Measurements from ENCODE around the gene TMEM167A. TPM values are rescaled to one million over a fixed set of nuclear protein-coding genes. Genes with fewer than 3 reads are reported as not detected.

Gene TMEM167A
- total and polyA plus RNA-seq, 2 experiments from 2014 or later = 179 to 267 TPM

- Histone ChIP-seq H3K9me2 (ENCODE audit: insufficient read depth) (no peaks in the 10 kb centered on the region), H3K4me3 (no peak overlapping the region), H2AFZ (no peak overlapping the region), H3K27me3 (ENCODE audit: insufficient read depth) (no peaks in the 10 kb centered on the region), H3K4me1 (ENCODE audit: insufficient read depth) (peaks cover 36% of the 10 kb centered on the region), H4K20me1 (replicated peaks; ENCODE audit: insufficient read depth) (no peaks in the 10 kb centered on the region), H3K4me2 (peak overlapping the region; percentile 69), H3F3A (replicated peaks; ENCODE audit: low read depth) (no peaks in the 10 kb centered on the region), H3K27ac (ENCODE audit: low read depth) (no peak overlapping the region), H3K79me2 (replicated peaks; ENCODE audit: insufficient read depth) (no peaks in the 10 kb centered on the region), H3K36me3 (ENCODE audit: insufficient read depth) (no peaks in the 10 kb centered on the region)
- H3K36me3 Mint-ChIP-seq (ENCODE audit: low read depth) = peaks cover 5% of the 10 kb centered on the region
- peaks cover 42% of the 10 kb centered on the region for H3K4me1 Mint-ChIP-seq
- peak overlapping the region; percentile 9; the same call in 1 of the 3 replicates for H3K4me3 Mint-ChIP-seq
- peaks cover 1% of the 10 kb centered on the region for H3K27me3 Mint-ChIP-seq (ENCODE audit: insufficient read depth, low read depth, poor library complexity)
- TF ChIP-seq, protein P1, sequence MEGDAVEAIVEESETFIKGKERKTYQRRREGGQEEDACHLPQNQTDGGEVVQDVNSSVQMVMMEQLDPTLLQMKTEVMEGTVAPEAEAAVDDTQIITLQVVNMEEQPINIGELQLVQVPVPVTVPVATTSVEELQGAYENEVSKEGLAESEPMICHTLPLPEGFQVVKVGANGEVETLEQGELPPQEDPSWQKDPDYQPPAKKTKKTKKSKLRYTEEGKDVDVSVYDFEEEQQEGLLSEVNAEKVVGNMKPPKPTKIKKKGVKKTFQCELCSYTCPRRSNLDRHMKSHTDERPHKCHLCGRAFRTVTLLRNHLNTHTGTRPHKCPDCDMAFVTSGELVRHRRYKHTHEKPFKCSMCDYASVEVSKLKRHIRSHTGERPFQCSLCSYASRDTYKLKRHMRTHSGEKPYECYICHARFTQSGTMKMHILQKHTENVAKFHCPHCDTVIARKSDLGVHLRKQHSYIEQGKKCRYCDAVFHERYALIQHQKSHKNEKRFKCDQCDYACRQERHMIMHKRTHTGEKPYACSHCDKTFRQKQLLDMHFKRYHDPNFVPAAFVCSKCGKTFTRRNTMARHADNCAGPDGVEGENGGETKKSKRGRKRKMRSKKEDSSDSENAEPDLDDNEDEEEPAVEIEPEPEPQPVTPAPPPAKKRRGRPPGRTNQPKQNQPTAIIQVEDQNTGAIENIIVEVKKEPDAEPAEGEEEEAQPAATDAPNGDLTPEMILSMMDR (conservative IDR thresholded peaks at IDR 0.05; ENCODE audit: low read depth in 2 of 2) = no peak
- TF ChIP-seq EZH2 (IDR thresholded peaks at IDR 0.05; ENCODE audit: low read depth, unreplicated experiment) (no peak), ZNF114 (CRISPR knock-in tag; IDR thresholded peaks at IDR 0.05) (no peak), ZNF331 (CRISPR knock-in tag; IDR thresholded peaks at IDR 0.05; ENCODE audit: low read depth) (no peak)
- H3K27ac Mint-ChIP-seq = peak overlapping the region; percentile 19; the same call in 1 of the 2 replicates
- DNase-seq (ENCODE audit: low spot score) = peak; percentile 69
- peak; percentile 68 for ATAC-seq
- H3K9me3 Mint-ChIP-seq = peaks cover 3% of the 10 kb centered on the region
Measured at GRCh38 chr5:83007755-83008154, 69.4 kb downstream of the TMEM167A start.

DNA sequence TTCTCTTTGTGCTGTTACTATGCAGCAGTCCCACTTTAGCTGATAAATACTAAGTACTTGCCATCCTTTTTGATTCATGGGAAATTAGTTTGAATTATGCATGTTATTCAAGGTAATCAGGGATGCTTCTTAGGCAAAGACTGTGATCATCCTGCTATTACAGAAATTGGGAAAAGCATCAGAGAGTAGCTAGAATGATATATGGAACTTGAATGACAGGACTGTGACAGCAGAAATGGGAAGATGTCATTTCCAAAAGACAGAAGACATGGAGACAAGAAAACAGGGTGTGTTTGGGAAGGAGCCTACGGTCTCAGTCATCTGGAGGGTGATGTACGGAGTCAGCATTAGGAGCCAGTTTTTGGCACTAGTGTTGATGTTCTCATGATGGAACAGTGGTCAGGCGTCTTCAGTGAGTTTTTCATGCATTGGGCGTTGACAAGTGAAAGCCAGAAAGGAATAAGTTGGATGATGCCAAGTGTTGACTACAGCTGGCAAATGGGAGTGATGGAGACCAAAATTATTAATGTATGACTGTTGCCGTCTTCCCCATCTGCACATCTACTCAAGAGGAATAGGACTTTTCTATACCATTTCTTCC lies 70.4 kb downstream of the TMEM167A start:
- H3K79me2 ChIP-seq (replicated peaks; ENCODE audit: insufficient read depth) = no peaks in the 10 kb centered on the region
- H3K36me3 ChIP-seq (ENCODE audit: insufficient read depth) = no peaks in the 10 kb centered on the region
- H3K4me2 ChIP-seq = no peak overlapping the region; the same call in 1 of the 2 replicates
- H3K27ac ChIP-seq (ENCODE audit: low read depth) = no peak overlapping the region
- ATAC-seq (no peak), DNase-seq (ENCODE audit: low spot score) (no peak)
- no peak overlapping the region for H2AFZ ChIP-seq
- H3K4me3 ChIP-seq = no peak overlapping the region
- H3K36me3 Mint-ChIP-seq (ENCODE audit: low read depth) = peaks cover 5% of the 10 kb centered on the region
- H3K4me3 Mint-ChIP-seq = no peak overlapping the region
- H3K27me3 ChIP-seq (ENCODE audit: insufficient read depth) = no peaks in the 10 kb centered on the region
- H4K20me1 ChIP-seq (replicated peaks; ENCODE audit: insufficient read depth) = no peaks in the 10 kb centered on the region
- H3K27ac Mint-ChIP-seq = no peak overlapping the region
- H3K9me3 Mint-ChIP-seq = peaks cover 3% of the 10 kb centered on the region
- H3K27me3 Mint-ChIP-seq (ENCODE audit: insufficient read depth, low read depth, poor library complexity) = peaks cover 1% of the 10 kb centered on the region
- H3K9me2 ChIP-seq (ENCODE audit: insufficient read depth) = no peaks in the 10 kb centered on the region
- no peaks in the 10 kb centered on the region for H3F3A ChIP-seq (replicated peaks; ENCODE audit: low read depth)
- peaks cover 45% of the 10 kb centered on the region for H3K4me1 Mint-ChIP-seq
- peaks cover 36% of the 10 kb centered on the region for H3K4me1 ChIP-seq (ENCODE audit: insufficient read depth)
- TF ChIP-seq POLR2AphosphoS5 (IDR thresholded peaks at IDR 0.05; ENCODE audit: low read depth) (no peak), EZH2phosphoT487 (IDR thresholded peaks at IDR 0.05; ENCODE audit: unreplicated experiment) (no peak), REST (IDR thresholded peaks at IDR 0.05; ENCODE audit: unreplicated experiment) (no peak)
- TF ChIP-seq, protein P2, sequence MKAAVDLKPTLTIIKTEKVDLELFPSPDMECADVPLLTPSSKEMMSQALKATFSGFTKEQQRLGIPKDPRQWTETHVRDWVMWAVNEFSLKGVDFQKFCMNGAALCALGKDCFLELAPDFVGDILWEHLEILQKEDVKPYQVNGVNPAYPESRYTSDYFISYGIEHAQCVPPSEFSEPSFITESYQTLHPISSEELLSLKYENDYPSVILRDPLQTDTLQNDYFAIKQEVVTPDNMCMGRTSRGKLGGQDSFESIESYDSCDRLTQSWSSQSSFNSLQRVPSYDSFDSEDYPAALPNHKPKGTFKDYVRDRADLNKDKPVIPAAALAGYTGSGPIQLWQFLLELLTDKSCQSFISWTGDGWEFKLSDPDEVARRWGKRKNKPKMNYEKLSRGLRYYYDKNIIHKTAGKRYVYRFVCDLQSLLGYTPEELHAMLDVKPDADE (IDR thresholded peaks at IDR 0.05) = no peak

Measured in GM23338 (cell line).